Fibroblast of lung (primary cell): ENCODE data around the gene MUC6.

Source experiments
- EZH2 ChIP-seq: IDR thresholded peaks from 2 replicates; pipeline ENCODE4 v1.5.1; 2012; ENCODE audit warnings: low read length, control low read depth, mild to moderate bottlenecking; ENCODE audit errors: missing control alignments
- TF ChIP-seq, protein P1 (sequence below), 2 donors: IDR thresholded peaks in 1 of 2; conservative IDR thresholded peaks in 1 of 2; 1 replicate in 1 of 2; 2 replicates in 1 of 2; pipeline ENCODE4 v1.5.1; 2011 to 2012; ENCODE audit warnings: low read length in 2 of 2, control low read depth in 1 of 2, inconsistent platforms in 1 of 2, low read depth in 1 of 2, mild to moderate bottlenecking in 1 of 2

DNA sequence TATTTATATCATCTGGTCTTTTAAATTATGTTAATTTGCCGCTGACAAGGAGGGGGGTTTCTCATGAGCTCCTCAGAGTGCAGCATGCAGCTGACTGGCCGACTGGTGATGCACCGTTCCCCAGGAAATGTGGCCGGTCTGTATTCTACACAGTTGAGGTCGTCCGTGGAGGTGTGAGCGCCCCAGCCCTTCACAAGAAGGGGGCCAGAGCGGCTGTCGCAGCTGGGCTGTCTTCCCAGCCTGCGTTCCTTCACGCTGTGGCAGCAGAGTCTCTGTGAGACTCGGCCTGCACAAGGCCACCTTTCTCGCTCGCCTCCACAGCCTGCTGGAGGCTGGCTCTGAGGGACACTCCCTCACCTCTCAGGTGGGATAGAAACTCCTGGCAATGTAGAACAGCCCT, 67.7 kb downstream of the MUC6 start:
- TF ChIP-seq, protein P1, sequence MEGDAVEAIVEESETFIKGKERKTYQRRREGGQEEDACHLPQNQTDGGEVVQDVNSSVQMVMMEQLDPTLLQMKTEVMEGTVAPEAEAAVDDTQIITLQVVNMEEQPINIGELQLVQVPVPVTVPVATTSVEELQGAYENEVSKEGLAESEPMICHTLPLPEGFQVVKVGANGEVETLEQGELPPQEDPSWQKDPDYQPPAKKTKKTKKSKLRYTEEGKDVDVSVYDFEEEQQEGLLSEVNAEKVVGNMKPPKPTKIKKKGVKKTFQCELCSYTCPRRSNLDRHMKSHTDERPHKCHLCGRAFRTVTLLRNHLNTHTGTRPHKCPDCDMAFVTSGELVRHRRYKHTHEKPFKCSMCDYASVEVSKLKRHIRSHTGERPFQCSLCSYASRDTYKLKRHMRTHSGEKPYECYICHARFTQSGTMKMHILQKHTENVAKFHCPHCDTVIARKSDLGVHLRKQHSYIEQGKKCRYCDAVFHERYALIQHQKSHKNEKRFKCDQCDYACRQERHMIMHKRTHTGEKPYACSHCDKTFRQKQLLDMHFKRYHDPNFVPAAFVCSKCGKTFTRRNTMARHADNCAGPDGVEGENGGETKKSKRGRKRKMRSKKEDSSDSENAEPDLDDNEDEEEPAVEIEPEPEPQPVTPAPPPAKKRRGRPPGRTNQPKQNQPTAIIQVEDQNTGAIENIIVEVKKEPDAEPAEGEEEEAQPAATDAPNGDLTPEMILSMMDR (conservative IDR thresholded peaks at IDR 0.05 in 1 of 2, IDR thresholded peaks at IDR 0.05 in 1 of 2; ENCODE audit: low read depth in 1 of 2, low read length in 2 of 2), result no peak
- no peak for TF ChIP-seq EZH2
